Aorta (tissue), 5 donors: Measurements from ENCODE around the gene INO80. TPM values are rescaled to one million over a fixed set of nuclear protein-coding genes. Genes with fewer than 3 reads are reported as not detected.

ENCODE experiments used
- ATAC-seq: fragments of 200-7000 bp; cut with Tn5 transposase; one replicate; pipeline ENCODE4 v1.9.1; 2022; ENCODE audit warnings: moderate library complexity; ENCODE audit not compliant: low FRiP score
- DNase-seq, 2 donors: peaks; one replicate each; pipeline ENCODE4 v3.0.0-alpha.2; 2020
- H3K27ac ChIP-seq, 2 donors: one replicate each; pipeline ENCODE4 v1.5.1; 2013; ENCODE audit warnings: low read length in 2 of 2, mild to moderate bottlenecking in 2 of 2, moderate library complexity in 2 of 2, control low read depth in 1 of 2, inconsistent platforms in 1 of 2, low read depth in 1 of 2
- H3K27me3 ChIP-seq, 2 donors: one replicate each; pipeline ENCODE4 v1.6.1; 2013; ENCODE audit warnings: control low read depth in 1 of 2, low read length in 1 of 2, mild to moderate bottlenecking in 1 of 2, moderate library complexity in 1 of 2; ENCODE audit not compliant: insufficient read depth in 2 of 2, control insufficient read depth in 1 of 2
- H3K36me3 ChIP-seq, 2 donors: one replicate each; pipeline ENCODE4 v1.6.1; 2013; ENCODE audit warnings: control low read depth in 1 of 2, low read length in 1 of 2, mild to moderate bottlenecking in 1 of 2; ENCODE audit not compliant: insufficient read depth in 2 of 2, control insufficient read depth in 1 of 2
- H3K4me1 ChIP-seq, 2 donors: one replicate each; pipeline ENCODE4 v1.6.1; 2013; ENCODE audit warnings: low read length in 2 of 2, control low read depth in 1 of 2, mild to moderate bottlenecking in 1 of 2, moderate library complexity in 1 of 2; ENCODE audit not compliant: insufficient read depth in 2 of 2, control insufficient read depth in 1 of 2
- H3K4me3 ChIP-seq, 2 donors: one replicate each; pipeline ENCODE4 v1.5.1; 2013; ENCODE audit warnings: low read length in 2 of 2, control low read depth in 1 of 2, mild to moderate bottlenecking in 1 of 2
- H3K9me3 ChIP-seq: one replicate; pipeline ENCODE4 v1.6.1; 2013; ENCODE audit warnings: mild to moderate bottlenecking, low read length; ENCODE audit not compliant: control insufficient read depth
- WGBS, 2 donors: extraction: QIAGEN DNeasy Blood & Tissue Kit; methylation state at CpG; one replicate each; pipeline ENCODE4 v1.1.7; 2013; 5-methylcytosine and 5-hydroxymethylcytosine counted together
- intact Hi-C, 2 donors: fragments of 100-400 bp; cut with DNase I; formaldehyde crosslinking; loops; one replicate each; pipeline versions ENCODE4 v1.14.2 to v1.15.0; 2022
- polyA plus RNA-seq, 2 donors: library from polyadenylated mRNA; stranded (reverse); fragments of 200-250 nt; gene quantifications; one replicate each; pipeline ENCODE4 v1.2.3, GENCODE V29; 2013
- total RNA-seq, 2 donors: library from RNA; stranded (reverse); fragmentation: NEBNext Ultra II Directional; extraction: Animal tissue kit (Norgen Biotek cat#: 25700); gene quantifications; one replicate each; pipeline ENCODE4 v1.2.1, GENCODE V29; 2021
- donor health status: healthy with polysubstance abuse.
- donor health status: Bipolar disorder and iron deficiency.
- donor health status: DM: no; HTN: no; CAD: no.
- donor health status: DM: no; HTN: no; CAD: no.
- donor health status: DM: yes; HTN: yes; CAD: no.

INO80 gene
- total and polyA plus RNA-seq, 4 donors: 6.5 to 25.1 (median 15.4) TPM

GRCh38 chr15:40936709-40937666 is 179.1 kb downstream of the INO80 start:
- Histone ChIP-seq H3K4me3 (no peak overlapping the region), H3K9me3 (no peaks in the 10 kb centered on the region), H3K36me3 (no peaks in the 10 kb centered on the region), H3K4me1 (no peaks in the 10 kb centered on the region), H3K27ac (no peak overlapping the region), H3K27me3 (no peaks in the 10 kb centered on the region)
- intact Hi-C loops: no loop called here
- DNase-seq: no peak
- no peak for ATAC-seq
- 76 to 79% methylated on average over 15 of the region's 15 CpGs for WGBS, 2 donors

DNA sequence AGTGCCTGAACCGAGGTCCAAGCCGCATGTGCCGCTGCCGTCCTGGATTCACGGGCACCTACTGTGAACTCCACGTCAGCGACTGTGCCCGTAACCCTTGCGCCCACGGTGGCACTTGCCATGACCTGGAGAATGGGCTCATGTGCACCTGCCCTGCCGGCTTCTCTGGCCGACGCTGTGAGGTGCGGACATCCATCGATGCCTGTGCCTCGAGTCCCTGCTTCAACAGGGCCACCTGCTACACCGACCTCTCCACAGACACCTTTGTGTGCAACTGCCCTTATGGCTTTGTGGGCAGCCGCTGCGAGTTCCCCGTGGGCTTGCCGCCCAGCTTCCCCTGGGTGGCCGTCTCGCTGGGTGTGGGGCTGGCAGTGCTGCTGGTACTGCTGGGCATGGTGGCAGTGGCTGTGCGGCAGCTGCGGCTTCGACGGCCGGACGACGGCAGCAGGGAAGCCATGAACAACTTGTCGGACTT is 179.8 kb downstream of the INO80 start:
- Histone ChIP-seq H3K36me3 (no peaks in the 10 kb centered on the region), H3K27ac (no peak overlapping the region), H3K9me3 (no peaks in the 10 kb centered on the region), H3K27me3 (no peaks in the 10 kb centered on the region), H3K4me3 (no peak overlapping the region), H3K4me1 (no peaks in the 10 kb centered on the region)
- intact Hi-C loops: no loop called here
- DNase-seq (no peak), ATAC-seq (no peak)
- WGBS, 2 donors: 92 to 93% methylated on average over 31 of the region's 31 CpGs

- Histone ChIP-seq H3K9me3 (no peaks in the 10 kb centered on the region), H3K36me3 (no peaks in the 10 kb centered on the region), H3K27ac (no peak overlapping the region), H3K4me3 (no peak overlapping the region), H3K4me1 (no peaks in the 10 kb centered on the region), H3K27me3 (no peaks in the 10 kb centered on the region)
- DNase-seq (no peak), ATAC-seq (no peak)
- intact Hi-C loops: no loop called here
- 95% methylated on average over 6 of the region's 6 CpGs for WGBS, 2 donors
These were observed 181.6 kb downstream of the INO80 start for GRCh38 chr15:40934457-40934856.

DNA sequence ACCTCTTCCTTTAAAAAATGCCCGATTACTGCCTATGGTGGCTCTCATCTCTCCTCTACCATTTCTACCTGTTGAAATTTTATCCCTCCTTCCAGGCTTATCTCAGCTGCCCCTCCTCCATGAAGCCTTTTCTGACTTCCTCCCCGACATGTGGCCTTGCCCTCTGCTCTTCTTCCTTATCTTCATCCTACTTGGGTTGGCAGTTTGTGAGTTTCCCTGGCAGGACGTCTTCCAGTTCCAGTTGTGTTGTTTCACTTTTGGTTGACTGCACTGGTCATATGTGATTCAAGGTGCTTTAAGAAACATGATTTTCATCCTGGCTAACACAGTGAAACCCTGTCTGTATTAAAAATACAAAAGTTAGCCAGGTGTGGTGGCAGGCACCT is 182.6 kb downstream of the INO80 start:
- no peaks in the 10 kb centered on the region for H3K36me3 ChIP-seq
- intact Hi-C loops: no loop called here
- ATAC-seq (no peak), DNase-seq (no peak)
- no peaks in the 10 kb centered on the region for H3K9me3 ChIP-seq
- 83 to 84% methylated on average over 3 of the region's 3 CpGs for WGBS, 2 donors
- H3K27me3 ChIP-seq: no peaks in the 10 kb centered on the region
- H3K27ac ChIP-seq: no peak overlapping the region
- H3K4me1 ChIP-seq: no peaks in the 10 kb centered on the region
- H3K4me3 ChIP-seq: no peak overlapping the region

DNA sequence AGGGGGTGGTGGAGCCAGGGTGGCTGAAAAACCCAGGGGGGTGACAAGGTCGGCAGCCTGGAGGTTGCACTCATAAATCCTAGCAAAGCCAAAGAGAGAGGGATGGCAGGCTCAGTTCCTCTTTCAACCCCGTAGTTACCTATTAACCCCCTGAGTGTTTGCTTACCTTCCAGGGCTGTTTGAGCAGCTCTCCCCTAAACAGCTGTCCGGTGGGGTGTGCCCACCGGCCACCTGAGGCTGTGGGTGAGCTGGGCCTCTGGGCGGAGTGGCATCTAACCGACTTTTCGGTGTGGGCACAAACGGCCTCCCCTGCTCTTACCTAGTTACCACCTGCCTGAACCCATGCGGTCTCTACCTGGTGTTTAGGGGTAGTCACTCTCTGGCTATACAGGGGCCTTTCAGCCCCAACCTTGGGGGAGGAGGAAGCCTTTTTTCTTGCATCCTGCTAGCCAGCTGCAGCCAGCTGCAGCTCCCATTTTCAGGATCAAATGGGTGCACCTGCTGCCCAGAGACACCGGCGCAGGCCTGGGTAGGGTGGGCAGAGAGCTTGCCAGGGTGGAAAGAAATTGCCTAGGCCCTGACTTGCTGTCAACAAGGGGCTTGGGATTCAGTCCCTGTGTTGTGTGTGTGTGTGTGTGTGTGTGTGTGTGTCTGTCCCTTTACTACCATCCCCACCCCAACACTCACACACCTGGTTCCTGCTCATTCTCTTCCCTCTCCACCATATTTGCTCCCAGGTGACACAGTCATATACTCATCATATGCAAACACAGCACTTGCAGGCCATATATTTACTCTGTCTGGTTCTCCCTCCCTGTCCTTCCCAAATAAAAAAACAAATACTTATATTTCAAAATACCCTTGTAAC is 183.2 kb downstream of the INO80 start:
- H3K4me1 ChIP-seq: no peaks in the 10 kb centered on the region
- ATAC-seq (no peak), DNase-seq (no peak)
- no peaks in the 10 kb centered on the region for H3K36me3 ChIP-seq
- intact Hi-C loops: no loop called here
- no peaks in the 10 kb centered on the region for H3K9me3 ChIP-seq
- no peak overlapping the region for H3K27ac ChIP-seq
- 84 to 85% methylated on average over 11 of the region's 11 CpGs for WGBS, 2 donors
- H3K4me3 ChIP-seq: no peak overlapping the region
- H3K27me3 ChIP-seq: no peaks in the 10 kb centered on the region

GRCh38 chr15:40932156-40932555 is 183.9 kb downstream of the INO80 start:
- Histone ChIP-seq H3K27ac (no peak overlapping the region), H3K36me3 (no peaks in the 10 kb centered on the region), H3K4me1 (no peaks in the 10 kb centered on the region), H3K27me3 (no peaks in the 10 kb centered on the region), H3K4me3 (no peak overlapping the region), H3K9me3 (no peaks in the 10 kb centered on the region)
- intact Hi-C loops: no loop called here
- WGBS, 2 donors: 89 to 92% methylated on average over 8 of the region's 8 CpGs
- DNase-seq (no peak), ATAC-seq (no peak)

DNA sequence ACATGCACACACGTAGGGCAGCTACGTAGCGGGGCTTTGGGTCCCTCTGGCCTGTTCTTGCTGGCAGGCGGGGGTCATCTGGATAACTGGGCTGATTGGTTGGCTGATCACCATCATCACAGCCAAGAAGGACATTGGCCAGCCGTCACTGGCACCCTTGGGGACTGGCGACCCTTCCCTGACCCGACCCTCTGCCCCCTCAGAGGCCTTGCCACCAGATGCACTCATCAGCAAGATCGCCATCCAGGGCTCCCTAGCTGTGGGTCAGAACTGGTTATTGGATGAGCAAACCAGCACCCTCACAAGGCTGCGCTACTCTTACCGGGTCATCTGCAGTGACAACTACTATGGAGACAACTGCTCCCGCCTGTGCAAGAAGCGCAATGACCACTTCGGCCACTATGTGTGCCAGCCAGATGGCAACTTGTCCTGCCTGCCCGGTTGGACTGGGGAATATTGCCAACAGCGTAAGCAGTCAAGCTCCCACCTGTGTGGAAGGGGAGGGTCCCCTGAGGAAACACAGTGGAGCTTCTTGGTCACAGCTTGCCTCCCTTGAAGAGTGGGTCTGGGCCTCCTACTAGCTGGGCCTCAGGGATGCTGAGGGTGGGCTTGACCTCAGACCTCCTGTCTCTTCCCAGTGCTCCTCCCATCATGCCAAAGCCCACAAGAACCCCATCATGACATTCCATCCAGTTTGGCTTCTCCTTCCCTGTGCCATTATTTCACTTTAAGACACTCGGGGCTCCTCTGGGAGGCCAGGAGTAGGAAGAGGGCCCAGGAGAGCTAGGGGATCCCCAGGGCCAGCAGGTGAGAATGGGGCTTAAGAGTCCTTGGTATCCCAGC is 184.6 kb downstream of the INO80 start:
- no peak overlapping the region for H3K4me3 ChIP-seq
- DNase-seq (no peak), ATAC-seq (no peak)
- H3K27ac ChIP-seq: no peak overlapping the region
- no peaks in the 10 kb centered on the region for H3K4me1 ChIP-seq
- no peaks in the 10 kb centered on the region for H3K9me3 ChIP-seq
- WGBS, 2 donors: 82 to 86% methylated on average over 16 of the region's 16 CpGs
- no peaks in the 10 kb centered on the region for H3K27me3 ChIP-seq
- H3K36me3 ChIP-seq: no peaks in the 10 kb centered on the region
- intact Hi-C loops: no loop called here
